Muscle of leg (tissue), 11 donors: Measurements from ENCODE around the gene WT1. TPM values are rescaled to one million over a fixed set of nuclear protein-coding genes. Genes with fewer than 3 reads are reported as not detected.
A peak's percentile ranks its signal among the peaks of the same experiment; 100 is the strongest.

Experiments used
- DNase-seq: peaks from one replicate; pipeline ENCODE4 v3.0.0; 2013
- H3K27ac ChIP-seq: one replicate; pipeline ENCODE4 v1.5.1; 2013; ENCODE audit warnings: mild to moderate bottlenecking, low read length, control low read depth
- H3K27me3 ChIP-seq: one replicate; pipeline ENCODE4 v1.6.1; 2013; ENCODE audit warnings: low read length; ENCODE audit not compliant: control insufficient read depth, insufficient read depth
- H3K36me3 ChIP-seq: one replicate; pipeline ENCODE4 v1.6.1; 2013; ENCODE audit warnings: low read length; ENCODE audit not compliant: control insufficient read depth, insufficient read depth
- H3K4me1 ChIP-seq: one replicate; pipeline ENCODE4 v1.6.1; 2013; ENCODE audit warnings: low read length; ENCODE audit not compliant: control insufficient read depth, insufficient read depth
- H3K4me3 ChIP-seq: one replicate; pipeline ENCODE4 v1.5.1; 2013; ENCODE audit warnings: low read length, control low read depth
- H3K9me3 ChIP-seq: replicated peaks from 2 replicates; pipeline ENCODE4 v1.6.1; 2013; ENCODE audit warnings: low read depth, low read length; ENCODE audit not compliant: control insufficient read depth
- WGBS: methylation state at CpG from one replicate; pipeline ENCODE4 v1.1.5; 2013; ENCODE audit warnings: missing lambda C conversion rate; ENCODE audit not compliant: insufficient coverage; 5-methylcytosine and 5-hydroxymethylcytosine counted together
- polyA plus RNA-seq, 8 donors: library from polyadenylated mRNA; unstranded; fragments of 120-200 nt; gene quantifications; one replicate each; pipeline versions ENCODE4 v1.2.1 to v1.2.3, GENCODE V29; 2013; ENCODE audit warnings: inconsistent platforms in 1 of 8, low replicate concordance in 1 of 8; ENCODE audit not compliant: insufficient read length in 8 of 8, insufficient read depth in 1 of 8
- total RNA-seq: library from RNA; stranded (reverse); fragments of 120-200 nt; gene quantifications from one replicate; pipeline ENCODE4 v1.2.4, GENCODE V29; 2013

The WT1 gene
- total and polyA plus RNA-seq, 9 donors: 0.23 to 0.47 TPM; not detected in 7

DNA sequence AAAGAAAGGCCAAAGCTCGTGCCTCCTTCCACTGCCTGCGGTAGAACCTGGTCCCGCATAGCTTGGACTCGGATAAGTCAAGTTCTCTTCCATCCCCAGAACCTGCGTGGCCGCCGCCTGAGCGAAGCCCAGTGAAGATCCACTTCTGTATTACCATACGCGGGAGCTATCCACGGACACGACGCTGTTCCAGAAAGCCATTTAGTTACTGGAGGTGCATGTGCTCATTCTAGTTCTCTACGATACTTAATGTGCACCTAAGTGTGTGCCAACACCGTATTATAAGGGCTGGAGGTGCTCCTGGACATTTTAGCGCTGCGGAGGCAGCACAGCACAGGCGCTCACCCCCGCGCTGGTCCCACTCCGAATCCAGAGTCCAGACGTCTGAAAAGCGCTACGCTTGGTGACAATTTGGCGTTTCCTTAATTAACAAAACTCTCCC is 1.4 kb downstream of the WT1 start:
- Histone ChIP-seq H3K4me1 (peaks cover 44% of the 10 kb centered on the region), H3K9me3 (no peaks in the 10 kb centered on the region), H3K4me3 (no peak overlapping the region), H3K27ac (no peak overlapping the region), H3K36me3 (no peaks in the 10 kb centered on the region), H3K27me3 (peaks cover 99% of the 10 kb centered on the region)
- DNase-seq: no peak
- WGBS: 3% methylated on average over 25 of the region's 25 CpGs

DNA sequence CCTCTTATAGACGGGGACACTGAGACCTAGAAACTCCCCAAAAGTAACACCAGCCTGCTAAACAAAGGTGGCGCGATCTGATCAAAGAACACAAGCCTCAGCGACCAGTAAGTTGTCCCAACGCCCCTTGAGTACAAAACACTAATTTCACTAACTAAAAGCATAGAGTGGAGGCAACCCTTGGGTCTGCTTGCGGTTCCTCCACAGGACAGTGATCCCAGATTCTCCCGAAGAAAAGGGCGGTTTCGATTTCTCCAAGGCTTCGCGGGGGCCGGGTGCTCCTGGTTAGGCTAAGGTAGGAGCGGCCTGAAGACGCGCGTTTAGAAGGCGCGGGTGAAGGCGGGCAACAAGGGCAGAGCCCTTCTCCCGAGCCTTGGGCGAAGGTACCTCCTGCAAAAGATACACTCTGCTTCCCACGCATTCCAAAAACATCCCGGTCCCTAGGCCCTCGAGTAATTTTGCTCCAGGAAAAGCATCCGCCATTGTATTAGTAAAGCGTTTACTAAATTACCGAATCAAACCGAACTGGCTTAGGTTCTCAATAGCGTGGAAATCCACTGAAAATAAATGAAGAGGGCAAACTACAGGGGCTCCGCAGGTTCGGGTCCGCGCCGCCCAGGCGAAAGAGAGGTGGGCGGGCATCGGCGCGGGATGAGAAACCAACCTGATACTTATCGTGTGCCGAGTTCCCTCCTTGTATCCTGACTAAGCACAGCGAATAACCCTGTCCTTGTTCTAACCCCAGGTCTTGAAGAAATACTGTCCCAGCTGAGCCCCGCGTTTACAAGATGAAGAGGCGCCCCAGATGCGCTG is 2.0 kb downstream of the WT1 start:
- peaks cover 99% of the 10 kb centered on the region for H3K27me3 ChIP-seq
- H3K9me3 ChIP-seq: no peaks in the 10 kb centered on the region
- 6% methylated on average over 32 of the region's 46 CpGs for WGBS
- H3K27ac ChIP-seq: no peak overlapping the region
- no peaks in the 10 kb centered on the region for H3K36me3 ChIP-seq
- no peak for DNase-seq
- H3K4me1 ChIP-seq: peaks cover 40% of the 10 kb centered on the region
- H3K4me3 ChIP-seq: no peak overlapping the region

DNA sequence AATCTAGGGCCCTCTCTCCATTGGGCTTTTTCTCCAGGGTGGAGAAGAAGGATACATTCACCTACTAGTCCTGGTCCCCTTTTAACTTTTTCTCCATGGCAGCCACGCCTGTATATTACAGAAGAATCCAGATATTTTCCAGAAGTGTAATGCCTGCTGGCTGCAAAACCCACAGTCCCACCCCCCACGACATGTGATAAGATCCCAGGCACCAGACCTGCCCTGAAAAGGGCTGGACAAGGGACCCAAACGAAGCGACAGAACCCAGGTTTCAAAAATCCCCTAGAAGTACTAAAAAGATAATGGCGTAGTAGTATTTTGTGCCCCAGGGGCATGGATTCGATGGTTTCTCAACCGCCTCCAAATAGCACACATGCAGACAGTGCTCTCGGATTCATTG is 2.8 kb downstream of the WT1 start:
- no peak overlapping the region for H3K27ac ChIP-seq
- H3K4me3 ChIP-seq: no peak overlapping the region
- H3K9me3 ChIP-seq: no peaks in the 10 kb centered on the region
- 13% methylated on average over 1 of the region's 8 CpGs for WGBS
- peaks cover 32% of the 10 kb centered on the region for H3K4me1 ChIP-seq
- H3K27me3 ChIP-seq: peaks cover 99% of the 10 kb centered on the region
- H3K36me3 ChIP-seq: no peaks in the 10 kb centered on the region
- DNase-seq: no peak

- Histone ChIP-seq H3K4me3 (no peak overlapping the region), H3K27me3 (peaks cover 99% of the 10 kb centered on the region), H3K36me3 (no peaks in the 10 kb centered on the region), H3K4me1 (peaks cover 30% of the 10 kb centered on the region), H3K9me3 (no peaks in the 10 kb centered on the region), H3K27ac (no peak overlapping the region)
- no peak for DNase-seq
- 14% methylated on average over 39 of the region's 59 CpGs for WGBS
Measured at GRCh38 chr11:32430568-32431381, 4.6 kb downstream of the WT1 start.

- Histone ChIP-seq H3K36me3 (no peaks in the 10 kb centered on the region), H3K4me1 (peaks cover 21% of the 10 kb centered on the region), H3K27ac (no peak overlapping the region), H3K4me3 (no peak overlapping the region), H3K27me3 (peaks cover 93% of the 10 kb centered on the region), H3K9me3 (no peaks in the 10 kb centered on the region)
- WGBS: 34% methylated on average over 4 of the region's 5 CpGs
- no peak for DNase-seq
Measured at GRCh38 chr11:32429477-32429876, 5.9 kb downstream of the WT1 start.

- H3K4me3 ChIP-seq: no peak overlapping the region
- H3K4me1 ChIP-seq: peaks cover 15% of the 10 kb centered on the region
- peaks cover 87% of the 10 kb centered on the region for H3K27me3 ChIP-seq
- 6% methylated on average over 23 of the region's 31 CpGs for WGBS
- no peaks in the 10 kb centered on the region for H3K36me3 ChIP-seq
- no peaks in the 10 kb centered on the region for H3K9me3 ChIP-seq
- no peak overlapping the region for H3K27ac ChIP-seq
- no peak for DNase-seq
Measured at GRCh38 chr11:32428665-32429303, 6.6 kb downstream of the WT1 start.

DNA sequence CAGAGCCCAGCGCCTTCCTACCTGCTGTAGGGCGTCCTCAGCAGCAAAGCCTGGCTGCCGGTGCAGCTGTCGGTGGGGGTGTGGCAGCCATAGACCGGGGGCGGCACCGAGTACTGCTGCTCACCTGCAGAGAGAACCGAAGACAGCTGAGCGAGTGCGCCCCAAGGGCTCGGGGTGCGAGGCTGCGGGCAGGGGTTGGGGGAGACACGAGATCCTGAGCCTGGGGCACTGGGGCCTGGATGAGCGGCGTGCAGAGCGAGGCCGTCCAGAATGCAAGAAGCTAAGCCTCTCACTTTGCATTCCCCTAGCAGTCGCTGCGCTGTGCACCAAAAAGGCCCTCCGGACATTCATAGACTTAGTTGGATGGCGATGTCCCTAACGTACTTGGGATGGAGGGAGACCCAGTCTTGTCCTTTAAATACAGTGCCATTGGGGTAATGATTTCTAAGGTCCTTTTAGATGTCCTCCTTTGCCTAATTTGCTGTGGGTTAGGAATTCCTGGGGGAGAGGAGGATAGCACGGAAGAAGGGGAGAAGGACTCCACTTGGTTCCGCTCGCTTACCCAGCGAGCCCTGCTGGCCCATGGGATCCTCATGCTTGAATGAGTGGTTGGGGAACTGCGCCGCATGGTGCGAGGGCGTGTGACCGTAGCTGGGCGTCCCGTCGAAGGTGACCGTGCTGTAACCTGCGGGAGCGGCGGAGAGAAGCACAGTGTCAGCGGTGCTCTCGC is 7.2 kb downstream of the WT1 start:
- Histone ChIP-seq H3K4me3 (no peak overlapping the region), H3K4me1 (peaks cover 10% of the 10 kb centered on the region), H3K9me3 (no peaks in the 10 kb centered on the region), H3K27me3 (peaks cover 80% of the 10 kb centered on the region), H3K27ac (no peak overlapping the region), H3K36me3 (no peaks in the 10 kb centered on the region)
- WGBS: 6% methylated on average over 35 of the region's 41 CpGs
- no peak for DNase-seq

DNA sequence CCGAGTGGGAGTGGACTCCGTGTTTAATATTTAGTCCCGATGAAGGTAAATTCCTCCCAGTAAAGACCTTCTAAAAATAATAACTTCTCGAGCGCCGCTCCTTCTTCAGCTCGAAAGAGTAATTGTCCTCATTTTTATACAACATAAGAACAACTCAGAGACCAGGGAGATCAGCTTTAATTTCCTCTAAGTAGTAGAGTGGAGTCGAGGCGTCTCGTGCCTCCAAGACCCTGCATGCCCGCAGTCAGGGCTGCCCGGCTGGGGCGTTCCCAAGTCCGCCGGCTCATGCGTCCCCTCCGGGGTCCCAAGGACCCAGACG is 7.8 kb downstream of the WT1 start:
- Histone ChIP-seq H3K36me3 (no peaks in the 10 kb centered on the region), H3K4me3 (no peak overlapping the region)

GRCh38 chr11:32426819-32427615 is 8.3 kb downstream of the WT1 start:
- peak; percentile 16 for DNase-seq
- Histone ChIP-seq H3K4me3 (peak overlapping the region; percentile 10), H3K27ac (no peak overlapping the region), H3K4me1 (peaks cover 9% of the 10 kb centered on the region), H3K9me3 (no peaks in the 10 kb centered on the region), H3K36me3 (no peaks in the 10 kb centered on the region), H3K27me3 (peaks cover 73% of the 10 kb centered on the region)
- under 1% methylated on average over 38 of the region's 59 CpGs for WGBS

More for the DNA sequence above, 7.8 kb downstream of the WT1 start:
- Histone ChIP-seq H3K27me3 (peaks cover 78% of the 10 kb centered on the region), H3K27ac (no peak overlapping the region), H3K4me1 (peaks cover 9% of the 10 kb centered on the region), H3K9me3 (no peaks in the 10 kb centered on the region)
- DNase-seq: no peak
- WGBS: 1% methylated on average over 11 of the region's 18 CpGs
